ENCODE data around the gene BAK1.

BAK1 gene

GRCh38 chr6:33622456-33623431 is 42.7 kb upstream of the BAK1 start:
- POLR2A ChIA-PET: no interaction called here
- CTCF ChIA-PET: interaction anchor here (1.7 to 6.8 kb wide), 7 partner anchors 9 to 80 kb away, joined by 4 to 26 read pairs (median 16); no protein-coding TSS in a partner anchor

GRCh38 chr6:33621711-33622388 is 41.8 kb upstream of the BAK1 start:
- TF ChIP-seq CTCF (IDR thresholded peaks at IDR 0.05; ENCODE audit: control extremely low read depth, extremely low read depth, low read depth, missing control alignments): no peak

More at GRCh38 chr6:33622456-33623431, 42.7 kb upstream of the BAK1 start:
- no peak for TF ChIP-seq CTCF (IDR thresholded peaks at IDR 0.05; ENCODE audit: control extremely low read depth, extremely low read depth, low read depth, missing control alignments)
- no peak for DNase-seq (ENCODE audit: extremely low spot score)

GRCh38 chr6:33620856-33621710 is 41.0 kb upstream of the BAK1 start, which contains the start of gene ITPR3:
TSS of gene ITPR3 (plus strand) at chr6:33621322. CDS start at chr6:33621603, 281 bp downstream.
- POLR2A ChIA-PET: interaction anchor here (0.6 to 0.9 kb wide), 2 partner anchors 11 to 13 kb away, joined by 3 to 4 read pairs; no protein-coding TSS in a partner anchor

More at GRCh38 chr6:33621711-33622388, 41.8 kb upstream of the BAK1 start:
- ChIA-PET POLR2A (interaction anchor here (0.9 kb wide), 1 partner anchor 12 kb away, joined by 3 read pairs; no protein-coding TSS in a partner anchor), CTCF (interaction anchor here (0.8 to 6.8 kb wide), 11 partner anchors 10 to 81 kb away, joined by 3 to 26 read pairs (median 8); no protein-coding TSS in a partner anchor)
- peak; percentile 59 for DNase-seq (ENCODE audit: extremely low spot score)

GRCh38 chr6:33620158-33620855 is 40.2 kb upstream of the BAK1 start:
- TF ChIP-seq CTCF (IDR thresholded peaks at IDR 0.05; ENCODE audit: control extremely low read depth, extremely low read depth, low read depth, missing control alignments): no peak
- CTCF ChIA-PET: interaction anchor here (1.0 to 4.5 kb wide), 8 partner anchors 11 to 83 kb away, joined by 3 to 25 read pairs (median 12); no protein-coding TSS in a partner anchor
- POLR2A ChIA-PET: interaction anchor here (0.6 to 0.9 kb wide), 2 partner anchors 12 to 14 kb away, joined by 3 to 4 read pairs; no protein-coding TSS in a partner anchor

More at GRCh38 chr6:33620856-33621710, 41.0 kb upstream of the BAK1 start, which contains the start of gene ITPR3:
- CTCF ChIA-PET: interaction anchor here (0.8 to 6.8 kb wide), 10 partner anchors 11 to 82 kb away, joined by 3 to 26 read pairs (median 8); no protein-coding TSS in a partner anchor
- TF ChIP-seq CTCF (IDR thresholded peaks at IDR 0.05; ENCODE audit: control extremely low read depth, extremely low read depth, low read depth, missing control alignments): no peak
- peak; percentile 97 for DNase-seq (ENCODE audit: extremely low spot score)

GRCh38 chr6:33619166-33619840 is 39.2 kb upstream of the BAK1 start:
- no peak for DNase-seq (ENCODE audit: extremely low spot score)
- no peak for TF ChIP-seq CTCF (IDR thresholded peaks at IDR 0.05; ENCODE audit: control extremely low read depth, extremely low read depth, low read depth, missing control alignments)
- ChIA-PET CTCF (interaction anchor here (4.4 to 4.5 kb wide), 2 partner anchors 12 kb away, joined by 20 to 25 read pairs; no protein-coding TSS in a partner anchor), POLR2A (no interaction called here)

More at GRCh38 chr6:33620158-33620855, 40.2 kb upstream of the BAK1 start:
- DNase-seq (ENCODE audit: extremely low spot score): peak; percentile 52
